ENCODE measurements around the gene LRIG1. TPM values are rescaled to one million over a fixed set of nuclear protein-coding genes. Genes with fewer than 3 reads are reported as not detected.
A peak's percentile ranks its signal among the peaks of the same experiment; 100 is the strongest.

LRIG1 gene
- total RNA-seq, 4 donors from 2014 or later: 95.3 to 136 (median 131) TPM

DNA sequence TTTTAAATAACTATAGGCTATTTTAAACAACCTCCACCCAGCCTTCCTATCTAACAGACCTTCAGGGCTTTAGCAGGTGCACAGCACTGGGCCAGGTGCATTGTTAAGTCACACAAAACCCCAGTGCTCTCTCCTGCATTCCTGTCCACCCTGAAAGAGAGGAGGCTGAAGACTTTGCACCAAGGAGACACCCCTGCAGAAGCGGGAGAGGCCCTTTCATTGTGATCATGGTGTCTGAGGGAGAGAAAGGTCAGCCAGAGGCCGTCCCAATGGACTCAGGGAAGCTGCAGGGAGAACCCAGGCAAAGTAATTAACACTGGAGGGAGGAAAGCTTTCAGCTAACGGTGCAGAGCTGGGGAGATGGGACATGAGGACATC is 5.2 kb downstream of the LRIG1 start:
- H3K4me3 ChIP-seq: peak overlapping the region in 1 of 4 donors; percentile 3
- DNase-seq (ENCODE audit: extremely low spot score): no peak
- H3K36me3 ChIP-seq: no peaks in the 10 kb centered on the region
- intact Hi-C loops (cut with DNase I): no loop called here
- H3K9me3 ChIP-seq: no peaks in the 10 kb centered on the region
- 42% methylated on average over 3 of the region's 3 CpGs for WGBS
- H3K4me1 ChIP-seq: peaks cover 72 to 87% (median 82%) of the 10 kb centered on the region in 4 donors
- peak overlapping the region; percentile 64 to 99 (median 96) for H3K27ac ChIP-seq (replicated peaks in 1 of 4)
- no peaks in the 10 kb centered on the region for H3K27me3 ChIP-seq
- TF ChIP-seq EP300 (IDR thresholded peaks at IDR 0.05) (no peak), POLR2A (IDR thresholded peaks at IDR 0.05; ENCODE audit: low read depth) (no peak), POLR2AphosphoS5 (IDR thresholded peaks at IDR 0.05) (no peak)
- TF ChIP-seq, protein P1, sequence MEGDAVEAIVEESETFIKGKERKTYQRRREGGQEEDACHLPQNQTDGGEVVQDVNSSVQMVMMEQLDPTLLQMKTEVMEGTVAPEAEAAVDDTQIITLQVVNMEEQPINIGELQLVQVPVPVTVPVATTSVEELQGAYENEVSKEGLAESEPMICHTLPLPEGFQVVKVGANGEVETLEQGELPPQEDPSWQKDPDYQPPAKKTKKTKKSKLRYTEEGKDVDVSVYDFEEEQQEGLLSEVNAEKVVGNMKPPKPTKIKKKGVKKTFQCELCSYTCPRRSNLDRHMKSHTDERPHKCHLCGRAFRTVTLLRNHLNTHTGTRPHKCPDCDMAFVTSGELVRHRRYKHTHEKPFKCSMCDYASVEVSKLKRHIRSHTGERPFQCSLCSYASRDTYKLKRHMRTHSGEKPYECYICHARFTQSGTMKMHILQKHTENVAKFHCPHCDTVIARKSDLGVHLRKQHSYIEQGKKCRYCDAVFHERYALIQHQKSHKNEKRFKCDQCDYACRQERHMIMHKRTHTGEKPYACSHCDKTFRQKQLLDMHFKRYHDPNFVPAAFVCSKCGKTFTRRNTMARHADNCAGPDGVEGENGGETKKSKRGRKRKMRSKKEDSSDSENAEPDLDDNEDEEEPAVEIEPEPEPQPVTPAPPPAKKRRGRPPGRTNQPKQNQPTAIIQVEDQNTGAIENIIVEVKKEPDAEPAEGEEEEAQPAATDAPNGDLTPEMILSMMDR (IDR thresholded peaks at IDR 0.05): no peak

DNA sequence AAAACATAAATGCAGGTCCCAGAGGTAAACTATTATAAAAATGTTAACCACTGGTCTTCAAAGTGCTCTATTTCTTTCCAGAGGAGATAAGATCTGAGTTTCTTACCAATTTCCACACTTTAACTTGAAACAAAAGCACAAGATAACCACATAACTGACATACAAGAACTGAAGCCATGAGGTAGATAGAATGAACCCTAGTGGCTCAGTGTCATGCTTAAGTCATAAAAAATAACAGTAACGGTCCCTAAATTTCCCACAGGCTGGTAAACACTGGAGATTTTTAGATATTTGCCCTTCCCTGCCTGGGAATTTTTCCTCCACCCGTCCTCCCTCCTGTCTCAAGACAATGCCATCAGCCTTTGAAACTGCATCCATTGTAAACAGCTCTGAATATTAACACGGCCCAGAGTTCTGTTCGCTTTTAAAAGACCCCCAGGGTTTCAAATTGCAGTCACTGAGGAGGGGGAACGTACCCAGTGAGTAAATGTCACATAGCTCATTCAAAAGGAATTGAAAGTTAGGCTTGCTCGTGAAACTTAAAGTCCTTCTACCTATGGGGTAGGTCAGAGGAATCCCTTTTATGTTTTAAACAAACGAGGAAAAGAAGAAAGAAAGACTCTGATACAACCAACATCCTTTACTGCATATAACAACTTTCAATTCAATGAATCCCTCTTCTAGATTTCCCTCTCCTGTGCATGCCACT is 5.7 kb downstream of the LRIG1 start:
- 51% methylated on average over 7 of the region's 7 CpGs for WGBS
- DNase-seq (ENCODE audit: extremely low spot score): no peak
- TF ChIP-seq EP300 (IDR thresholded peaks at IDR 0.05) (no peak), POLR2A (IDR thresholded peaks at IDR 0.05; ENCODE audit: low read depth) (no peak), POLR2AphosphoS5 (IDR thresholded peaks at IDR 0.05) (no peak)
- TF ChIP-seq, protein P1 (IDR thresholded peaks at IDR 0.05): no peak
- Histone ChIP-seq H3K4me3 (no peak overlapping the region), H3K4me1 (peaks cover 77 to 93% (median 88%) of the 10 kb centered on the region in 4 donors), H3K36me3 (no peaks in the 10 kb centered on the region), H3K27me3 (no peaks in the 10 kb centered on the region), H3K9me3 (no peaks in the 10 kb centered on the region), H3K27ac (replicated peaks in 1 of 4) (peak overlapping the region; percentile 64 to 99 (median 96))
- intact Hi-C loops (cut with DNase I): no loop called here

DNA sequence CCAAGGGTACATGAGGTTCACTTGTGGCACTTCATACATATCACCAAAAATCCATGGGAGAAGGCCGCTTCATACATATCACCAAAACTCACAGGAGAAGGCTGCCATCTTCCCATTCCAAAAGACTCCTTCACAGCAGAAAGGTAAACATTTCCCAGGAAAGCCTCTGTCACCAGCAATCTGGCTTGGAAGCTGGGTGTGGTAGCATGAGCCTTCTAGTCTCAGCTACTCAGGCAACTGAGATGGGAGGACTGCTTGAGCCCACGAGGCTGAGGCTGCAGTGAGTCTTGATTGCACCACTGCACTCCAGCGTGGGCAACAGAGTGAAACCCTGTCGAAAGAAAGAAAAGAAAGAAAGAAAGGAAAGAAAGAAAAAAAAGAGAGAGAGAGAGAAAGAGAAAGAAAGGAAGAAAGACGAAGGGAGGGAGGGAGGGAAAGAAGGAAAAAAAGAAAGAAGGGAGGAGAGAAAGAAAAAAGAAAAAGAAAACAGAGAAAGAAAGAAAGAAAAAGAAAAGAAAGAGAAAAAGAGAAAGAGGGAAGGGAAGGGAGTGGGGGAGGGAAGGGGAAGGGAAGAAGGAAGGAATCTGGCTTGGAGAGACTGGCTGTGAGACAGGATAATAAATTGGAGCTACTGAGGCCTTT is 7.2 kb downstream of the LRIG1 start:
- Histone ChIP-seq H3K4me1 (peaks cover 82 to 100% (median 99%) of the 10 kb centered on the region in 4 donors), H3K27ac (replicated peaks in 1 of 4) (peak overlapping the region; percentile 48 to 99 (median 96)), H3K9me3 (no peaks in the 10 kb centered on the region), H3K36me3 (no peaks in the 10 kb centered on the region), H3K27me3 (no peaks in the 10 kb centered on the region), H3K4me3 (no peak overlapping the region)
- WGBS: 81% methylated on average over 5 of the region's 5 CpGs
- no peak for TF ChIP-seq POLR2AphosphoS5 (IDR thresholded peaks at IDR 0.05)
- no peak for TF ChIP-seq EP300 (IDR thresholded peaks at IDR 0.05)
- TF ChIP-seq POLR2A (IDR thresholded peaks at IDR 0.05; ENCODE audit: low read depth): no peak
- TF ChIP-seq, protein P1 (IDR thresholded peaks at IDR 0.05): no peak
- no peak for DNase-seq (ENCODE audit: extremely low spot score)
- intact Hi-C loops (cut with DNase I): no loop called here

DNA sequence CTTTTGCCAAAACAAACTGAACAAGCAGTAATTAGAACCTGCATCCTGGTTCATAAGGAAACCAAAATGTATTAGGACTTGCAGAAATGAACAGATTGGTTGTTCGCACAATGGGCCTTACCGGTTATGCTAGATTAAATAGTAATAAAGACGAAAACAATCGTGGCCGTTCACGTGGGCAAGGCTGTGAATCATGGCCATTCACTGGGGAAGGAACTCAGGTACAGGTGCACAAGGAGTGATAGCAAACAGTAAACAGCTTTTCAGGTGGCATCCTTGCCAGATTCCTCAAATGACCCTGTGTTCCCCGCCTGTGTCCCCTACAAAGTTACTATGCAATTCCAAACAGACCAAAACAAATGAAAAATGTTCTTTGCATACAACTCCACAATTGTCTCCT is 8.2 kb downstream of the LRIG1 start:
- 55% methylated on average over 7 of the region's 7 CpGs for WGBS
- TF ChIP-seq, protein P1 (IDR thresholded peaks at IDR 0.05): no peak
- no peak for TF ChIP-seq EP300 (IDR thresholded peaks at IDR 0.05)
- peak in 1 of 2 donors; percentile 37 for TF ChIP-seq POLR2AphosphoS5 (IDR thresholded peaks at IDR 0.05)
- TF ChIP-seq POLR2A (IDR thresholded peaks at IDR 0.05; ENCODE audit: low read depth): no peak
- Histone ChIP-seq H3K4me1 (peaks cover 76 to 100% (median 100%) of the 10 kb centered on the region in 4 donors), H3K27ac (replicated peaks in 1 of 4) (peak overlapping the region; percentile 48 to 99 (median 96)), H3K4me3 (no peak overlapping the region), H3K36me3 (no peaks in the 10 kb centered on the region), H3K27me3 (no peaks in the 10 kb centered on the region), H3K9me3 (no peaks in the 10 kb centered on the region)
- DNase-seq (ENCODE audit: extremely low spot score): no peak
- intact Hi-C loops (cut with DNase I): no loop called here
